ENCODE results near the gene KCNJ3.

Gene KCNJ3

GRCh38 chr2:154826827-154827226 is 128.3 kb downstream of the KCNJ3 start:
- H3K23ac ChIP-seq (ENCODE audit: low read depth, low read length, poor library complexity) = no peak overlapping the region

GRCh38 chr2:154827286-154827685 is 128.8 kb downstream of the KCNJ3 start:
- H3K4ac ChIP-seq (ENCODE audit: low read length) = no peak overlapping the region
- H3K9ac ChIP-seq (ENCODE audit: low read depth, low read length, poor library complexity) = no peak overlapping the region
- no peak overlapping the region for H2AK5ac ChIP-seq (ENCODE audit: low read depth, low read length)
- no peak overlapping the region for H3K23ac ChIP-seq (ENCODE audit: low read depth, low read length, poor library complexity)
- no peak overlapping the region for H2BK5ac ChIP-seq (ENCODE audit: low read length)
- H4K8ac ChIP-seq (ENCODE audit: low read depth, low read length) = no peak overlapping the region
- H3K4me3 ChIP-seq (ENCODE audit: low read length in 2 of 2) = no peak overlapping the region
- H3K27me3 ChIP-seq (ENCODE audit: control insufficient read depth in 3 of 3, insufficient read depth in 3 of 3, low read depth in 1 of 3, low read length in 3 of 3) = no peaks in the 10 kb centered on the region
- H3K18ac ChIP-seq (ENCODE audit: low read length) = no peak overlapping the region
- H3K27ac ChIP-seq (replicated peaks; ENCODE audit: low read length) = no peak overlapping the region
- no peak overlapping the region for H2BK12ac ChIP-seq (ENCODE audit: low read length)
- H3K36me3 ChIP-seq (replicated peaks in 1 of 2; ENCODE audit: control insufficient read depth in 2 of 2, insufficient read depth in 2 of 2, low read length in 2 of 2) = no peaks in the 10 kb centered on the region
- H3K4me1 ChIP-seq (ENCODE audit: control insufficient read depth in 2 of 2, insufficient read depth in 1 of 2, low read depth in 1 of 2, low read length in 2 of 2) = no peaks in the 10 kb centered on the region
- no CpG with 5 or more reads among the region's 1 CpG for WGBS, 2 donors (ENCODE audit: extremely low coverage in 2 of 2, insufficient read length in 2 of 2, insufficient replicate concordance in 1 of 2)
- no peak for DNase-seq (ENCODE audit: low spot score)
- H3K79me1 ChIP-seq (ENCODE audit: low read depth, low read length) = no peaks in the 10 kb centered on the region
- no peak overlapping the region for H3K14ac ChIP-seq (ENCODE audit: low read length)
- no peaks in the 10 kb centered on the region for H3K9me3 ChIP-seq (replicated peaks in 1 of 2; ENCODE audit: control insufficient read depth in 2 of 2, insufficient read depth in 1 of 2, low read depth in 1 of 2, low read length in 2 of 2)
- H3K4me2 ChIP-seq (ENCODE audit: insufficient read depth, low read length, poor library complexity, severe bottlenecking) = no peak overlapping the region
- no peak overlapping the region for H4K91ac ChIP-seq (ENCODE audit: low read depth, low read length, poor library complexity)
- no peak overlapping the region for H2BK15ac ChIP-seq (ENCODE audit: low read length)
- H2BK120ac ChIP-seq (ENCODE audit: low read depth, low read length) = no peak overlapping the region
- no peak overlapping the region for H2AFZ ChIP-seq (ENCODE audit: low read length)

More at GRCh38 chr2:154826827-154827226, 128.3 kb downstream of the KCNJ3 start:
- H3K4me1 ChIP-seq (ENCODE audit: control insufficient read depth in 2 of 2, insufficient read depth in 1 of 2, low read depth in 1 of 2, low read length in 2 of 2) = no peaks in the 10 kb centered on the region
- H2BK5ac ChIP-seq (ENCODE audit: low read length) = no peak overlapping the region
- no peaks in the 10 kb centered on the region for H3K36me3 ChIP-seq (replicated peaks in 1 of 2; ENCODE audit: control insufficient read depth in 2 of 2, insufficient read depth in 2 of 2, low read length in 2 of 2)
- no peaks in the 10 kb centered on the region for H3K79me1 ChIP-seq (ENCODE audit: low read depth, low read length)
- no peak overlapping the region for H3K14ac ChIP-seq (ENCODE audit: low read length)
- no peak overlapping the region for H2AK5ac ChIP-seq (ENCODE audit: low read depth, low read length)
- H2BK15ac ChIP-seq (ENCODE audit: low read length) = no peak overlapping the region
- no CpG with 5 or more reads among the region's 5 CpGs for WGBS, 2 donors (ENCODE audit: extremely low coverage in 2 of 2, insufficient read length in 2 of 2, insufficient replicate concordance in 1 of 2)
- H3K4ac ChIP-seq (ENCODE audit: low read length) = no peak overlapping the region
- H4K91ac ChIP-seq (ENCODE audit: low read depth, low read length, poor library complexity) = no peak overlapping the region
- no peak for DNase-seq (ENCODE audit: low spot score)
- no peak overlapping the region for H3K4me3 ChIP-seq (ENCODE audit: low read length in 2 of 2)
- no peak overlapping the region for H3K4me2 ChIP-seq (ENCODE audit: insufficient read depth, low read length, poor library complexity, severe bottlenecking)
- no peaks in the 10 kb centered on the region for H3K9me3 ChIP-seq (replicated peaks in 1 of 2; ENCODE audit: control insufficient read depth in 2 of 2, insufficient read depth in 1 of 2, low read depth in 1 of 2, low read length in 2 of 2)
- H2BK12ac ChIP-seq (ENCODE audit: low read length) = no peak overlapping the region
- no peaks in the 10 kb centered on the region for H3K27me3 ChIP-seq (ENCODE audit: control insufficient read depth in 3 of 3, insufficient read depth in 3 of 3, low read depth in 1 of 3, low read length in 3 of 3)
- no peak overlapping the region for H2AFZ ChIP-seq (ENCODE audit: low read length)
- no peak overlapping the region for H2BK120ac ChIP-seq (ENCODE audit: low read depth, low read length)
- H3K27ac ChIP-seq (replicated peaks; ENCODE audit: low read length) = no peak overlapping the region
- H4K8ac ChIP-seq (ENCODE audit: low read depth, low read length) = no peak overlapping the region
- no peak overlapping the region for H3K9ac ChIP-seq (ENCODE audit: low read depth, low read length, poor library complexity)
- no peak overlapping the region for H3K18ac ChIP-seq (ENCODE audit: low read length)

- no peak for DNase-seq (ENCODE audit: low spot score)
- no CpG with 5 or more reads among the region's 2 CpGs for WGBS, 2 donors (ENCODE audit: extremely low coverage in 2 of 2, insufficient read length in 2 of 2, insufficient replicate concordance in 1 of 2)
- H3K27ac ChIP-seq (replicated peaks; ENCODE audit: low read length) = no peak overlapping the region
- H3K14ac ChIP-seq (ENCODE audit: low read length) = no peak overlapping the region
- no peak overlapping the region for H3K4me2 ChIP-seq (ENCODE audit: insufficient read depth, low read length, poor library complexity, severe bottlenecking)
- H3K4ac ChIP-seq (ENCODE audit: low read length) = no peak overlapping the region
- H2BK5ac ChIP-seq (ENCODE audit: low read length) = no peak overlapping the region
- H2AFZ ChIP-seq (ENCODE audit: low read length) = no peak overlapping the region
- H3K9ac ChIP-seq (ENCODE audit: low read depth, low read length, poor library complexity) = no peak overlapping the region
- no peak overlapping the region for H4K8ac ChIP-seq (ENCODE audit: low read depth, low read length)
- H2BK12ac ChIP-seq (ENCODE audit: low read length) = no peak overlapping the region
- H2BK120ac ChIP-seq (ENCODE audit: low read depth, low read length) = no peak overlapping the region
- H2BK15ac ChIP-seq (ENCODE audit: low read length) = no peak overlapping the region
- H3K79me1 ChIP-seq (ENCODE audit: low read depth, low read length) = no peaks in the 10 kb centered on the region
- H3K4me3 ChIP-seq (ENCODE audit: low read length in 2 of 2) = no peak overlapping the region
- no peaks in the 10 kb centered on the region for H3K9me3 ChIP-seq (replicated peaks in 1 of 2; ENCODE audit: control insufficient read depth in 2 of 2, insufficient read depth in 1 of 2, low read depth in 1 of 2, low read length in 2 of 2)
- H2AK5ac ChIP-seq (ENCODE audit: low read depth, low read length) = no peak overlapping the region
- H3K27me3 ChIP-seq (ENCODE audit: control insufficient read depth in 3 of 3, insufficient read depth in 3 of 3, low read depth in 1 of 3, low read length in 3 of 3) = no peaks in the 10 kb centered on the region
- H3K36me3 ChIP-seq (replicated peaks in 1 of 2; ENCODE audit: control insufficient read depth in 2 of 2, insufficient read depth in 2 of 2, low read length in 2 of 2) = no peaks in the 10 kb centered on the region
- no peak overlapping the region for H3K23ac ChIP-seq (ENCODE audit: low read depth, low read length, poor library complexity)
- H3K4me1 ChIP-seq (ENCODE audit: control insufficient read depth in 2 of 2, insufficient read depth in 1 of 2, low read depth in 1 of 2, low read length in 2 of 2) = no peaks in the 10 kb centered on the region
- no peak overlapping the region for H3K18ac ChIP-seq (ENCODE audit: low read length)
- no peak overlapping the region for H4K91ac ChIP-seq (ENCODE audit: low read depth, low read length, poor library complexity)
These were observed 134.2 kb downstream of the KCNJ3 start for GRCh38 chr2:154832711-154833110.

- H3K9me3 ChIP-seq (replicated peaks in 1 of 2; ENCODE audit: control insufficient read depth in 2 of 2, insufficient read depth in 1 of 2, low read depth in 1 of 2, low read length in 2 of 2) = no peaks in the 10 kb centered on the region
- no peak overlapping the region for H3K4ac ChIP-seq (ENCODE audit: low read length)
- H3K4me1 ChIP-seq (ENCODE audit: control insufficient read depth in 2 of 2, insufficient read depth in 1 of 2, low read depth in 1 of 2, low read length in 2 of 2) = no peaks in the 10 kb centered on the region
- no peak overlapping the region for H3K23ac ChIP-seq (ENCODE audit: low read depth, low read length, poor library complexity)
- H4K91ac ChIP-seq (ENCODE audit: low read depth, low read length, poor library complexity) = no peak overlapping the region
- no peak overlapping the region for H3K14ac ChIP-seq (ENCODE audit: low read length)
- no peaks in the 10 kb centered on the region for H3K27me3 ChIP-seq (ENCODE audit: control insufficient read depth in 3 of 3, insufficient read depth in 3 of 3, low read depth in 1 of 3, low read length in 3 of 3)
- H2BK120ac ChIP-seq (ENCODE audit: low read depth, low read length) = no peak overlapping the region
- no peak overlapping the region for H2AFZ ChIP-seq (ENCODE audit: low read length)
- WGBS, 2 donors (ENCODE audit: extremely low coverage in 2 of 2, insufficient read length in 2 of 2, insufficient replicate concordance in 1 of 2) = no CpG with 5 or more reads among the region's 2 CpGs
- no peak overlapping the region for H2BK12ac ChIP-seq (ENCODE audit: low read length)
- H3K9ac ChIP-seq (ENCODE audit: low read depth, low read length, poor library complexity) = no peak overlapping the region
- no peak overlapping the region for H2BK5ac ChIP-seq (ENCODE audit: low read length)
- DNase-seq (ENCODE audit: low spot score) = no peak
- no peaks in the 10 kb centered on the region for H3K79me1 ChIP-seq (ENCODE audit: low read depth, low read length)
- H3K36me3 ChIP-seq (replicated peaks in 1 of 2; ENCODE audit: control insufficient read depth in 2 of 2, insufficient read depth in 2 of 2, low read length in 2 of 2) = no peaks in the 10 kb centered on the region
- H3K18ac ChIP-seq (ENCODE audit: low read length) = no peak overlapping the region
- no peak overlapping the region for H4K8ac ChIP-seq (ENCODE audit: low read depth, low read length)
- H3K4me3 ChIP-seq (ENCODE audit: low read length in 2 of 2) = no peak overlapping the region
- H2BK15ac ChIP-seq (ENCODE audit: low read length) = no peak overlapping the region
- H2AK5ac ChIP-seq (ENCODE audit: low read depth, low read length) = no peak overlapping the region
- no peak overlapping the region for H3K27ac ChIP-seq (replicated peaks; ENCODE audit: low read length)
- no peak overlapping the region for H3K4me2 ChIP-seq (ENCODE audit: insufficient read depth, low read length, poor library complexity, severe bottlenecking)
These were observed 138.1 kb downstream of the KCNJ3 start for GRCh38 chr2:154836632-154837031.

Measured in neuronal stem cell (in vitro differentiated cells).